GM23338 (cell line): ENCODE results near the gene CYP2E1. TPM values are rescaled to one million over a fixed set of nuclear protein-coding genes. Genes with fewer than 3 reads are reported as not detected.

Experiments
- ATAC-seq: fragments of 200-7000 bp; cut with Tn5 transposase; 3 replicates; pipeline ENCODE4 v1.9.1; 2020
- DNase-seq: peaks from one replicate; pipeline ENCODE4 v3.0.0-alpha.2; 2015; ENCODE audit warnings: low spot score
- H2AFZ ChIP-seq: fragments of 200-600 bp; sonication (generic); 2 replicates; pipeline ENCODE4 v1.8.0; 2016; ENCODE audit warnings: antibody characterized with exemption, mild to moderate bottlenecking, moderate library complexity
- H3F3A ChIP-seq: fragments of 200-600 bp; sonication (generic); replicated peaks from 2 replicates; pipeline ENCODE4 v1.8.0; 2017; ENCODE audit warnings: antibody characterized with exemption, mixed run types, low read depth
- H3K27ac ChIP-seq: fragments of 200-600 bp; sonication (generic); 2 replicates; pipeline ENCODE4 v1.6.1; 2016; ENCODE audit warnings: low read depth
- H3K27me3 ChIP-seq: fragments of 200-600 bp; sonication (generic); 2 replicates; pipeline ENCODE4 v1.8.0; 2016; ENCODE audit warnings: mild to moderate bottlenecking, mixed run types, moderate library complexity; ENCODE audit not compliant: insufficient read depth
- H3K36me3 ChIP-seq: fragments of 200-600 bp; sonication (generic); 2 replicates; pipeline ENCODE4 v1.8.0; 2016; ENCODE audit warnings: mild to moderate bottlenecking; ENCODE audit not compliant: insufficient read depth
- H3K4me1 ChIP-seq: fragments of 200-600 bp; sonication (generic); 2 replicates; pipeline ENCODE4 v1.8.0; 2016; ENCODE audit warnings: mild to moderate bottlenecking, moderate library complexity; ENCODE audit not compliant: insufficient read depth
- H3K4me2 ChIP-seq: fragments of 200-600 bp; sonication (generic); 2 replicates; pipeline ENCODE4 v1.7.1; 2017; ENCODE audit warnings: mixed run types
- H3K4me3 ChIP-seq: fragments of 200-600 bp; sonication (generic); 2 replicates; pipeline ENCODE4 v1.6.1; 2016; ENCODE audit warnings: mixed run types
- H3K79me2 ChIP-seq: fragments of 200-600 bp; sonication (generic); replicated peaks from 2 replicates; pipeline ENCODE4 v1.8.0; 2017; ENCODE audit warnings: mild to moderate bottlenecking; ENCODE audit not compliant: insufficient read depth
- H3K9me2 ChIP-seq: fragments of 200-600 bp; sonication (generic); 2 replicates; pipeline ENCODE4 v1.8.0; 2017; ENCODE audit not compliant: insufficient read depth
- H4K20me1 ChIP-seq: fragments of 200-600 bp; sonication (generic); replicated peaks from 2 replicates; pipeline ENCODE4 v1.8.0; 2017; ENCODE audit warnings: mild to moderate bottlenecking; ENCODE audit not compliant: insufficient read depth
- H3K27ac Mint-ChIP-seq: 2 replicates; pipeline ENCODE4 v1.8.0; 2020; ENCODE audit warnings: inconsistent platforms, mild to moderate bottlenecking, moderate library complexity, mixed read lengths
- H3K27me3 Mint-ChIP-seq: 3 replicates; pipeline ENCODE4 v1.8.0; 2022; ENCODE audit warnings: low read depth, mild to moderate bottlenecking, moderate library complexity, mixed read lengths, inconsistent platforms; ENCODE audit not compliant: insufficient read depth, poor library complexity
- H3K36me3 Mint-ChIP-seq: 3 replicates; pipeline ENCODE4 v1.8.0; 2021; ENCODE audit warnings: low read depth, mild to moderate bottlenecking, inconsistent platforms, moderate library complexity, mixed read lengths
- H3K4me1 Mint-ChIP-seq: 3 replicates; pipeline ENCODE4 v1.8.0; 2020; ENCODE audit warnings: mild to moderate bottlenecking, inconsistent platforms, mixed read lengths
- H3K4me3 Mint-ChIP-seq: 3 replicates; pipeline ENCODE4 v1.8.0; 2021; ENCODE audit warnings: moderate library complexity, mild to moderate bottlenecking, inconsistent platforms, mixed read lengths
- H3K9me3 Mint-ChIP-seq: 3 replicates; pipeline ENCODE4 v1.8.0; 2020; ENCODE audit warnings: moderate library complexity, mild to moderate bottlenecking, inconsistent platforms, mixed read lengths
- EZH2 ChIP-seq: fragments of 200-600 bp; sonication (generic); IDR thresholded peaks from one replicate; pipeline ENCODE4 v1.8.0; 2017; ENCODE audit warnings: antibody characterized with exemption, mild to moderate bottlenecking, low read depth; ENCODE audit not compliant: unreplicated experiment
- ZNF331 ChIP-seq: fragments of 250-450 bp; sonication (Bioruptor Pico); IDR thresholded peaks from 2 replicates; pipeline ENCODE4 v1.5.0; 2020; ENCODE audit warnings: low read depth, mild to moderate bottlenecking, moderate library complexity
- polyA plus RNA-seq: library from polyadenylated mRNA; unstranded; fragments of >200 nt; fragmentation: Nextera tagmentation; extraction: Ambion mirVana; gene quantifications from 2 replicates; pipeline ENCODE4 v1.2.1, GENCODE V29; 2016
- total RNA-seq: library from RNA; depleted of rRNA; stranded (reverse); fragments of >200 nt; shearing (Covaris generic); gene quantifications from 2 replicates; pipeline ENCODE4 v1.2.3, GENCODE V29; 2014
- TF ChIP-seq, protein P1 (sequence below): IDR thresholded peaks from one replicate; pipeline ENCODE4 v1.6.1; 2018; ENCODE audit warnings: antibody characterized with exemption; ENCODE audit not compliant: unreplicated experiment

The CYP2E1 gene
- total and polyA plus RNA-seq, 2 experiments from 2014 or later, result 0.97 to 2.2 TPM

DNA sequence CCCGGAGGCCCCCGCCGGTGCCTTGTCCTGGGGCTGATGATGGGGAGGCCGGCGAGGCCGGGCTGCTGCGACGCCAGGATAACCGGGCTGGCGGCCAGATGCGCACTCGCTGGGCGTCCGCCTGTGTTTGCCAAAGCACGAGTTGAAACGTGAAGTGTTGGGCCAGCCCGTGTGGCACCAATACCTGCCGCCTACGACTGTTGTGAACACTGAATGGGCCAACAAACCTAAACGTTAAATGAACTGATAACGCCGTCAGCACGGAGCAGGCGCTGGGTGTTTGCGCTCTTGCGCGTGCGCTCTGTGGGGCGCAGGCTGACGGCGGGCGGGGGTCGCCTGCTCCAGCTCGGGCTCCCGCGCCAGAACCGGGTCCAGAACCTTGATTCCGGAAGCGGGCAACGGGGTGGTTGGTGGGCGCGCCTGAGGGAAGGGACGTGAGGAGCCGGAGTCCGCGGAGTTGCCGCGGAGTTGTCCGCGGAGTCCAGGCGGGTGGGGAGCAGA is 658 bp downstream of the CYP2E1 start:
- Histone ChIP-seq H3K4me2 (peak overlapping the region; percentile 78), H3K4me3 (peak overlapping the region; percentile 57), H3K79me2 (no peaks in the 10 kb centered on the region), H3K36me3 (peaks cover 4% of the 10 kb centered on the region; the same call in 1 of the 2 replicates), H3K27me3 (peaks cover 100% of the 10 kb centered on the region), H2AFZ (peak overlapping the region; percentile 72; the same call in 1 of the 2 replicates), H3K4me1 (no peaks in the 10 kb centered on the region; the same call in 1 of the 2 replicates), H4K20me1 (no peaks in the 10 kb centered on the region), H3K9me2 (no peaks in the 10 kb centered on the region), H3F3A (no peaks in the 10 kb centered on the region), H3K27ac (no peak overlapping the region)
- Mint-ChIP-seq H3K36me3 (peaks cover 3% of the 10 kb centered on the region; the same call in 2 of the 3 replicates), H3K4me3 (peak overlapping the region; percentile 73), H3K9me3 (peaks cover 50% of the 10 kb centered on the region), H3K4me1 (peaks cover 7% of the 10 kb centered on the region; the same call in 2 of the 3 replicates), H3K27ac (no peak overlapping the region), H3K27me3 (peaks cover 80% of the 10 kb centered on the region)
- peak; percentile 39 for ATAC-seq
- peak; percentile 58 for TF ChIP-seq EZH2
- TF ChIP-seq ZNF331, result no peak
- DNase-seq, result peak; percentile 14

DNA sequence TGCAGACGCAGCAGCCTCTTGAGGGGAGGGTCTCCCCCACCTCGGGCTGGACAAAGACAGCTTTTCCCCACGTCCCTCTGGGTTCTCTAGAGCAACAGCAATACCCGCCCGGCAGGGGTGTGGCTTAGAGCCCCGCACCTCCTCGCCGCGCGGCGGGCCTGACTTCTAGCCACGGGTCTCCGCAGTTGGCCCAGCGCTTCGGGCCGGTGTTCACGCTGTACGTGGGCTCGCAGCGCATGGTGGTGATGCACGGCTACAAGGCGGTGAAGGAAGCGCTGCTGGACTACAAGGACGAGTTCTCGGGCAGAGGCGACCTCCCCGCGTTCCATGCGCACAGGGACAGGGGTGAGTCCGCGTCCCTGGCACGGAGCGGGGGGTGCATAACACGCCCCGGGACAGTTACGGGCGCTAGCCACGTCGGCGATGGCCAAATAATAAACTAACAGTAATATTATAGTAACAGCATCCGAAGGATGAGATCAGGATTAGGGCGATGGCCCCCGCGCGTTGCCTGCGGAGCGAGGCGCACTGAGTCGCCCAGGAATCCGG is 1.2 kb downstream of the CYP2E1 start:
- H3K9me2 ChIP-seq, result no peaks in the 10 kb centered on the region
- H3K27me3 Mint-ChIP-seq, result peaks cover 78% of the 10 kb centered on the region
- peaks cover 45% of the 10 kb centered on the region for H3K9me3 Mint-ChIP-seq
- H3K4me2 ChIP-seq, result peak overlapping the region; percentile 78
- DNase-seq (peak; percentile 32), ATAC-seq (peak; percentile 41)
- H3K4me1 Mint-ChIP-seq, result peaks cover 7% of the 10 kb centered on the region; the same call in 2 of the 3 replicates
- H3K4me3 ChIP-seq, result peak overlapping the region; percentile 57
- peaks cover 3% of the 10 kb centered on the region; the same call in 2 of the 3 replicates for H3K36me3 Mint-ChIP-seq
- no peaks in the 10 kb centered on the region; the same call in 1 of the 2 replicates for H3K4me1 ChIP-seq
- no peaks in the 10 kb centered on the region for H3F3A ChIP-seq
- H3K4me3 Mint-ChIP-seq, result peak overlapping the region; percentile 73
- TF ChIP-seq ZNF331, result no peak
- TF ChIP-seq, protein P1, sequence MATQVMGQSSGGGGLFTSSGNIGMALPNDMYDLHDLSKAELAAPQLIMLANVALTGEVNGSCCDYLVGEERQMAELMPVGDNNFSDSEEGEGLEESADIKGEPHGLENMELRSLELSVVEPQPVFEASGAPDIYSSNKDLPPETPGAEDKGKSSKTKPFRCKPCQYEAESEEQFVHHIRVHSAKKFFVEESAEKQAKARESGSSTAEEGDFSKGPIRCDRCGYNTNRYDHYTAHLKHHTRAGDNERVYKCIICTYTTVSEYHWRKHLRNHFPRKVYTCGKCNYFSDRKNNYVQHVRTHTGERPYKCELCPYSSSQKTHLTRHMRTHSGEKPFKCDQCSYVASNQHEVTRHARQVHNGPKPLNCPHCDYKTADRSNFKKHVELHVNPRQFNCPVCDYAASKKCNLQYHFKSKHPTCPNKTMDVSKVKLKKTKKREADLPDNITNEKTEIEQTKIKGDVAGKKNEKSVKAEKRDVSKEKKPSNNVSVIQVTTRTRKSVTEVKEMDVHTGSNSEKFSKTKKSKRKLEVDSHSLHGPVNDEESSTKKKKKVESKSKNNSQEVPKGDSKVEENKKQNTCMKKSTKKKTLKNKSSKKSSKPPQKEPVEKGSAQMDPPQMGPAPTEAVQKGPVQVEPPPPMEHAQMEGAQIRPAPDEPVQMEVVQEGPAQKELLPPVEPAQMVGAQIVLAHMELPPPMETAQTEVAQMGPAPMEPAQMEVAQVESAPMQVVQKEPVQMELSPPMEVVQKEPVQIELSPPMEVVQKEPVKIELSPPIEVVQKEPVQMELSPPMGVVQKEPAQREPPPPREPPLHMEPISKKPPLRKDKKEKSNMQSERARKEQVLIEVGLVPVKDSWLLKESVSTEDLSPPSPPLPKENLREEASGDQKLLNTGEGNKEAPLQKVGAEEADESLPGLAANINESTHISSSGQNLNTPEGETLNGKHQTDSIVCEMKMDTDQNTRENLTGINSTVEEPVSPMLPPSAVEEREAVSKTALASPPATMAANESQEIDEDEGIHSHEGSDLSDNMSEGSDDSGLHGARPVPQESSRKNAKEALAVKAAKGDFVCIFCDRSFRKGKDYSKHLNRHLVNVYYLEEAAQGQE, result no peak
- H3K27ac Mint-ChIP-seq, result no peak overlapping the region
- H4K20me1 ChIP-seq, result no peaks in the 10 kb centered on the region
- no peak overlapping the region for H3K27ac ChIP-seq
- H3K79me2 ChIP-seq, result no peaks in the 10 kb centered on the region
- H2AFZ ChIP-seq, result peak overlapping the region; percentile 72; the same call in 1 of the 2 replicates
- H3K36me3 ChIP-seq, result no peaks in the 10 kb centered on the region
- peaks cover 95% of the 10 kb centered on the region for H3K27me3 ChIP-seq
